Mucosa of stomach (tissue), 1 donor: Measurements from ENCODE around the gene PLXNA2.

Experiments used
- H3K27me3 ChIP-seq: one replicate; pipeline ENCODE4 v1.7.0; 2013; ENCODE audit warnings: mild to moderate bottlenecking, low read length; ENCODE audit not compliant: control insufficient read depth, insufficient read depth
- H3K36me3 ChIP-seq: one replicate; pipeline ENCODE4 v1.7.0; 2013; ENCODE audit warnings: low read length; ENCODE audit not compliant: control insufficient read depth, insufficient read depth
- H3K4me1 ChIP-seq: one replicate; pipeline ENCODE4 v1.7.0; 2013; ENCODE audit warnings: mild to moderate bottlenecking, low read length; ENCODE audit not compliant: control insufficient read depth, insufficient read depth
- H3K4me3 ChIP-seq: one replicate; pipeline ENCODE4 v1.7.0; 2013; ENCODE audit warnings: low read length
- H3K9ac ChIP-seq: one replicate; pipeline ENCODE4 v1.7.0; 2013; ENCODE audit warnings: mild to moderate bottlenecking, low read length, moderate library complexity
- H3K9me3 ChIP-seq: one replicate; pipeline ENCODE4 v1.7.0; 2013; ENCODE audit warnings: mild to moderate bottlenecking, low read length, moderate library complexity; ENCODE audit not compliant: control insufficient read depth
- donor health status: Pancreatic carcinoma.

The PLXNA2 gene

GRCh38 chr1:208203848-208204609 lies 40.2 kb downstream of the PLXNA2 start:
- H3K27me3 ChIP-seq, result no peaks in the 10 kb centered on the region
- H3K4me3 ChIP-seq, result no peak overlapping the region
- peaks cover 7% of the 10 kb centered on the region for H3K36me3 ChIP-seq
- no peaks in the 10 kb centered on the region for H3K9me3 ChIP-seq
- H3K4me1 ChIP-seq, result peaks cover 77% of the 10 kb centered on the region
- H3K9ac ChIP-seq, result no peak overlapping the region

GRCh38 chr1:208203127-208203847 lies 40.9 kb downstream of the PLXNA2 start:
- Histone ChIP-seq H3K36me3 (peaks cover 7% of the 10 kb centered on the region), H3K9ac (no peak overlapping the region), H3K4me1 (peaks cover 75% of the 10 kb centered on the region), H3K4me3 (no peak overlapping the region), H3K27me3 (no peaks in the 10 kb centered on the region), H3K9me3 (no peaks in the 10 kb centered on the region)

- H3K36me3 ChIP-seq, result peaks cover 7% of the 10 kb centered on the region
- no peaks in the 10 kb centered on the region for H3K9me3 ChIP-seq
- peak overlapping the region; percentile 26 for H3K9ac ChIP-seq
- no peaks in the 10 kb centered on the region for H3K27me3 ChIP-seq
- H3K4me1 ChIP-seq, result peaks cover 67% of the 10 kb centered on the region
- no peak overlapping the region for H3K4me3 ChIP-seq
Observed at GRCh38 chr1:208202333-208202995, 41.7 kb downstream of the PLXNA2 start.

- peak overlapping the region; percentile 37 for H3K9ac ChIP-seq
- H3K4me1 ChIP-seq, result peaks cover 61% of the 10 kb centered on the region
- H3K36me3 ChIP-seq, result peaks cover 7% of the 10 kb centered on the region
- H3K9me3 ChIP-seq, result no peaks in the 10 kb centered on the region
- no peaks in the 10 kb centered on the region for H3K27me3 ChIP-seq
- H3K4me3 ChIP-seq, result no peak overlapping the region
Observed at GRCh38 chr1:208201229-208201628, 43.0 kb downstream of the PLXNA2 start.

GRCh38 chr1:208200116-208200515 lies 44.1 kb downstream of the PLXNA2 start:
- no peak overlapping the region for H3K9ac ChIP-seq
- no peaks in the 10 kb centered on the region for H3K9me3 ChIP-seq
- no peaks in the 10 kb centered on the region for H3K27me3 ChIP-seq
- H3K4me3 ChIP-seq, result no peak overlapping the region
- peaks cover 49% of the 10 kb centered on the region for H3K4me1 ChIP-seq
- H3K36me3 ChIP-seq, result peaks cover under 1% of the 10 kb centered on the region

GRCh38 chr1:208198236-208198635 lies 45.9 kb downstream of the PLXNA2 start:
- Histone ChIP-seq H3K27me3 (no peaks in the 10 kb centered on the region), H3K9me3 (no peaks in the 10 kb centered on the region), H3K9ac (no peak overlapping the region), H3K4me1 (peaks cover 31% of the 10 kb centered on the region), H3K36me3 (peaks cover 7% of the 10 kb centered on the region), H3K4me3 (no peak overlapping the region)

GRCh38 chr1:208194944-208195343 lies 49.2 kb downstream of the PLXNA2 start:
- no peaks in the 10 kb centered on the region for H3K27me3 ChIP-seq
- H3K4me3 ChIP-seq, result no peak overlapping the region
- no peak overlapping the region for H3K9ac ChIP-seq
- no peaks in the 10 kb centered on the region for H3K9me3 ChIP-seq
- peaks cover 16% of the 10 kb centered on the region for H3K36me3 ChIP-seq
- H3K4me1 ChIP-seq, result peaks cover 1% of the 10 kb centered on the region

GRCh38 chr1:208192995-208193394 lies 51.2 kb downstream of the PLXNA2 start:
- H3K9ac ChIP-seq, result no peak overlapping the region
- no peaks in the 10 kb centered on the region for H3K27me3 ChIP-seq
- H3K9me3 ChIP-seq, result no peaks in the 10 kb centered on the region
- H3K4me1 ChIP-seq, result peaks cover 10% of the 10 kb centered on the region
- no peak overlapping the region for H3K4me3 ChIP-seq
- peaks cover 16% of the 10 kb centered on the region for H3K36me3 ChIP-seq

GRCh38 chr1:208190784-208191183 lies 53.4 kb downstream of the PLXNA2 start:
- Histone ChIP-seq H3K4me3 (no peak overlapping the region), H3K9ac (no peak overlapping the region), H3K27me3 (no peaks in the 10 kb centered on the region), H3K36me3 (peaks cover 16% of the 10 kb centered on the region), H3K9me3 (no peaks in the 10 kb centered on the region), H3K4me1 (peaks cover 27% of the 10 kb centered on the region)

GRCh38 chr1:208189716-208190115 lies 54.5 kb downstream of the PLXNA2 start:
- Histone ChIP-seq H3K9me3 (no peaks in the 10 kb centered on the region), H3K4me3 (no peak overlapping the region), H3K36me3 (peaks cover 12% of the 10 kb centered on the region)

GRCh38 chr1:208189183-208189582 lies 55.0 kb downstream of the PLXNA2 start:
- Histone ChIP-seq H3K27me3 (no peaks in the 10 kb centered on the region), H3K4me3 (no peak overlapping the region), H3K4me1 (peaks cover 42% of the 10 kb centered on the region), H3K36me3 (peaks cover 9% of the 10 kb centered on the region), H3K9ac (no peak overlapping the region), H3K9me3 (no peaks in the 10 kb centered on the region)

More at GRCh38 chr1:208189716-208190115, 54.5 kb downstream of the PLXNA2 start:
- Histone ChIP-seq H3K27me3 (no peaks in the 10 kb centered on the region), H3K4me1 (peaks cover 38% of the 10 kb centered on the region), H3K9ac (no peak overlapping the region)

GRCh38 chr1:208188607-208189006 lies 55.6 kb downstream of the PLXNA2 start:
- Histone ChIP-seq H3K27me3 (no peaks in the 10 kb centered on the region), H3K36me3 (peaks cover 9% of the 10 kb centered on the region), H3K4me1 (peaks cover 47% of the 10 kb centered on the region), H3K4me3 (no peak overlapping the region), H3K9ac (no peak overlapping the region), H3K9me3 (no peaks in the 10 kb centered on the region)
